ENCODE measurements around the gene FKBP5.
"Not testable (repeated sequence)": the region's sequence is repeated elsewhere in the genome, so short reads cannot be mapped to it uniquely, and the experiment has no call there.

The FKBP5 gene

GRCh38 chr6:35724059-35724458 lies 35.3 kb upstream of the FKBP5 start:
- DNase-seq (ENCODE audit: low read depth in 2 of 2) = no peak

GRCh38 chr6:35723587-35723986 lies 34.9 kb upstream of the FKBP5 start:
- no peak for DNase-seq (ENCODE audit: low read depth in 2 of 2)

- no peak for DNase-seq (ENCODE audit: low read depth in 2 of 2)
Observed at GRCh38 chr6:35722121-35722761, 33.5 kb upstream of the FKBP5 start.

GRCh38 chr6:35719830-35720733 lies 31.4 kb upstream of the FKBP5 start:
- no peak for DNase-seq (ENCODE audit: low read depth in 2 of 2)

GRCh38 chr6:35719404-35719829 lies 30.7 kb upstream of the FKBP5 start:
- no peak for DNase-seq (ENCODE audit: low read depth in 2 of 2)

- DNase-seq (ENCODE audit: low read depth in 2 of 2) = no peak
Observed at GRCh38 chr6:35718911-35719381, 30.2 kb upstream of the FKBP5 start.

GRCh38 chr6:35718375-35718736 lies 29.6 kb upstream of the FKBP5 start:
- DNase-seq (ENCODE audit: low read depth in 2 of 2) = no peak

GRCh38 chr6:35717449-35718374 lies 29.0 kb upstream of the FKBP5 start:
- no peak for DNase-seq (ENCODE audit: low read depth in 2 of 2)

GRCh38 chr6:35716798-35717197 lies 28.1 kb upstream of the FKBP5 start:
- no peak for DNase-seq (ENCODE audit: low read depth in 2 of 2)

- DNase-seq (ENCODE audit: low read depth in 2 of 2) = no peak
Observed at GRCh38 chr6:35713006-35713767, 24.5 kb upstream of the FKBP5 start.

- no peak for DNase-seq (ENCODE audit: low read depth in 2 of 2)
Observed at GRCh38 chr6:35711731-35712130, 23.0 kb upstream of the FKBP5 start.

- no peak for DNase-seq (ENCODE audit: low read depth in 2 of 2)
Observed at GRCh38 chr6:35710241-35710847, 21.6 kb upstream of the FKBP5 start.

- no peak for DNase-seq (ENCODE audit: low read depth in 2 of 2)
Observed at GRCh38 chr6:35708585-35708984, 19.9 kb upstream of the FKBP5 start.

GRCh38 chr6:35707714-35708407 lies 19.1 kb upstream of the FKBP5 start:
- no peak for DNase-seq (ENCODE audit: low read depth in 2 of 2)

- no peak for DNase-seq (ENCODE audit: low read depth in 2 of 2)
Observed at GRCh38 chr6:35706468-35706867, 17.8 kb upstream of the FKBP5 start.

GRCh38 chr6:35703554-35703953 lies 14.8 kb upstream of the FKBP5 start:
- no peak for DNase-seq (ENCODE audit: low read depth in 2 of 2)

- DNase-seq (ENCODE audit: low read depth in 2 of 2) = no peak
Observed at GRCh38 chr6:35698858-35699257, 10.1 kb upstream of the FKBP5 start.

GRCh38 chr6:35698430-35698829 lies 9.7 kb upstream of the FKBP5 start:
- DNase-seq (ENCODE audit: low read depth in 2 of 2) = not testable (repeated sequence)

- no peak for DNase-seq (ENCODE audit: low read depth in 2 of 2)
Observed at GRCh38 chr6:35694462-35694861, 5.7 kb upstream of the FKBP5 start.
